Measurements from ENCODE around the gene STH. TPM values are rescaled to one million over a fixed set of nuclear protein-coding genes. Genes with fewer than 3 reads are reported as not detected.

The STH gene
- total and polyA plus RNA-seq, 2 donors from 2014 or later = not detected

GRCh38 chr17:45974916-45975630 lies 24.0 kb upstream of the STH start:
- FAIRE-seq (no peak), DNase-seq (peak in 1 of 5 donors; percentile 52)
- peaks cover 0 to 3% (median 0%) of the 10 kb centered on the region in 3 donors for H3K36me3 ChIP-seq (ENCODE audit: control insufficient read depth in 2 of 3, insufficient read depth in 3 of 3, low read length in 3 of 3)
- H3K27ac ChIP-seq (ENCODE audit: low read depth in 2 of 2, low read length in 2 of 2) = no peak overlapping the region
- no peaks in the 10 kb centered on the region for H3K4me1 ChIP-seq (ENCODE audit: control insufficient read depth in 2 of 3, insufficient read depth in 2 of 3, low read depth in 1 of 3, low read length in 3 of 3)
- no peak overlapping the region for H3K4me3 ChIP-seq (ENCODE audit: low read length in 3 of 3)
- intact Hi-C loops (cut with DNase I) = no loop called here
- TF ChIP-seq CTCF (IDR thresholded peaks at IDR 0.05; ENCODE audit: borderline replicate concordance, extremely low read depth, insufficient read depth) = no peak
- no peaks in the 10 kb centered on the region for H3K27me3 ChIP-seq (ENCODE audit: control insufficient read depth, insufficient read depth, low read length)
- no peak overlapping the region for H3K9ac ChIP-seq (ENCODE audit: low read length in 3 of 3)
- no peaks in the 10 kb centered on the region for H3K9me3 ChIP-seq (ENCODE audit: control insufficient read depth in 2 of 3, insufficient read depth in 1 of 3, low read length in 3 of 3)

GRCh38 chr17:45975640-45976295 lies 23.3 kb upstream of the STH start:
- no peaks in the 10 kb centered on the region for H3K4me1 ChIP-seq (ENCODE audit: control insufficient read depth in 2 of 3, insufficient read depth in 2 of 3, low read depth in 1 of 3, low read length in 3 of 3)
- no peak for FAIRE-seq

GRCh38 chr17:45976391-45976754 lies 22.7 kb upstream of the STH start:
- no peak for TF ChIP-seq CTCF (IDR thresholded peaks at IDR 0.05; ENCODE audit: borderline replicate concordance, extremely low read depth, insufficient read depth)
- peak in 1 of 5 donors; percentile 19 for DNase-seq

More at GRCh38 chr17:45975640-45976295, 23.3 kb upstream of the STH start:
- no peak overlapping the region for H3K4me3 ChIP-seq (ENCODE audit: low read length in 3 of 3)
- H3K9ac ChIP-seq (ENCODE audit: low read length in 3 of 3) = no peak overlapping the region
- no peaks in the 10 kb centered on the region for H3K27me3 ChIP-seq (ENCODE audit: control insufficient read depth, insufficient read depth, low read length)
- H3K9me3 ChIP-seq (ENCODE audit: control insufficient read depth in 2 of 3, insufficient read depth in 1 of 3, low read length in 3 of 3) = no peaks in the 10 kb centered on the region
- H3K36me3 ChIP-seq (ENCODE audit: control insufficient read depth in 2 of 3, insufficient read depth in 3 of 3, low read length in 3 of 3) = peaks cover 0 to 3% (median 0%) of the 10 kb centered on the region in 3 donors
- intact Hi-C loops (cut with DNase I) = no loop called here
- DNase-seq = peak in 1 of 5 donors; percentile 34
- no peak for TF ChIP-seq CTCF (IDR thresholded peaks at IDR 0.05; ENCODE audit: borderline replicate concordance, extremely low read depth, insufficient read depth)
- H3K27ac ChIP-seq (ENCODE audit: low read depth in 2 of 2, low read length in 2 of 2) = no peak overlapping the region

More at GRCh38 chr17:45976391-45976754, 22.7 kb upstream of the STH start:
- H3K36me3 ChIP-seq (ENCODE audit: control insufficient read depth in 2 of 3, insufficient read depth in 3 of 3, low read length in 3 of 3) = peaks cover 0 to 3% (median 0%) of the 10 kb centered on the region in 3 donors
- H3K4me3 ChIP-seq (ENCODE audit: low read length in 3 of 3) = no peak overlapping the region
- intact Hi-C loops (cut with DNase I) = no loop called here
- FAIRE-seq = no peak
- H3K27ac ChIP-seq (ENCODE audit: low read depth in 2 of 2, low read length in 2 of 2) = no peak overlapping the region
- H3K4me1 ChIP-seq (ENCODE audit: control insufficient read depth in 2 of 3, insufficient read depth in 2 of 3, low read depth in 1 of 3, low read length in 3 of 3) = no peaks in the 10 kb centered on the region
- no peaks in the 10 kb centered on the region for H3K27me3 ChIP-seq (ENCODE audit: control insufficient read depth, insufficient read depth, low read length)
- H3K9ac ChIP-seq (ENCODE audit: low read length in 3 of 3) = no peak overlapping the region
- H3K9me3 ChIP-seq (ENCODE audit: control insufficient read depth in 2 of 3, insufficient read depth in 1 of 3, low read length in 3 of 3) = no peaks in the 10 kb centered on the region
